GM21576 (cell line): Measurements from ENCODE around the gene TMIGD2.

ENCODE experiments used
- ATAC-seq: cut with Tn5 transposase; IDR thresholded peaks from one replicate; pipeline ENCODE4 v1.9.1; 2021; ENCODE audit warnings: mild to moderate bottlenecking, moderate library complexity; ENCODE audit not compliant: unreplicated experiment

The TMIGD2 gene

GRCh38 chr19:4326837-4327251 is 24.7 kb upstream of the TMIGD2 start:
- ATAC-seq, result no peak

DNA sequence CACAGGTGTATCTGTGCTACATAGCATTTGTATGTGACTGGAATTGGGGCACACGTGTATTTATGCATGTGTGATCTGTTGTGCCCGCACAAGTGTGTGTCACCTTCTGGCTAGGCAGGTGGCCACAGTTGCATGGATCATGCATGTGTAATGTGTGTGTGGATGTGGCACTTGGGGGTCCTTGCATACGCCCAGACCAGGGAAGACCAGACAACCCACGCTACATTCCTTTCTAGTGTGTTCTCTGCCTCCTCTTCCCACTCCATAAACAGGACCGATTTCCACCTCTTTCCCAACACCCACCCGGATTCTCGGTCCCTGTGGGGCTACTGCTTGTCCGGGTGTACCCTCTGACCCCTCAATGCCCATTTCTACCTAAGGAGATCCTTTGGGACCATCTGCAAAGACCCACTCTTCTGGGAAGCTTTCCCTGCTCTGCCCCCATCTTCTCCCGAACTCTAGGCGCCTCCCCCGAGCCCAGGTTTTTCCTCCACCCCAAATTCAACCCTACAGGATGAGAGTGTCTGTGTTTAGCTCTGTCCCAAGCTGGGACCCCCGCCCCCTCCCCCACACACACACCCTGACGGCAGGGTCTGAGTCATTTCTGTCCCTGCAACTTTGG is 24.1 kb upstream of the TMIGD2 start:
- no peak for ATAC-seq

DNA sequence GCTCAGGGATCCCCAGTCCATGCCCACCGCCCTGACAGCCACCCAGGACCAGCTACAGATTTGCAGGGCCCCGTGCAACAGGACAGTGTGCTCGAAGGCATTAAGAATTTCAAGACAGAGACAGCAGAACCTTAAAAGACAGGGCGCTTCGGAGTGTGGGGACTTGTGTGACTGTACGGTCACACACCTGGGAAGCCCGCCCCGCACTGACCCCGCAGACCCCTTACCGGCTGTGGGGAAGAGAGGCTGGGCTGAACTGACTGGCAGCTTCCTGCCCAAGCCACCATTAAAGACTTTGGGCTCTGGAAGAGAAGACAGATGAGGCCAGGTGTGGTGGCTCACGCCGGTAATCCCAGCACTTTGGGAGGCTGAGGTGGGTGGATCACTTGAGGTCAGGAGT is 22.0 kb upstream of the TMIGD2 start:
- no peak for ATAC-seq

- ATAC-seq, result no peak
Measured at GRCh38 chr19:4323692-4324091, 21.5 kb upstream of the TMIGD2 start.

DNA sequence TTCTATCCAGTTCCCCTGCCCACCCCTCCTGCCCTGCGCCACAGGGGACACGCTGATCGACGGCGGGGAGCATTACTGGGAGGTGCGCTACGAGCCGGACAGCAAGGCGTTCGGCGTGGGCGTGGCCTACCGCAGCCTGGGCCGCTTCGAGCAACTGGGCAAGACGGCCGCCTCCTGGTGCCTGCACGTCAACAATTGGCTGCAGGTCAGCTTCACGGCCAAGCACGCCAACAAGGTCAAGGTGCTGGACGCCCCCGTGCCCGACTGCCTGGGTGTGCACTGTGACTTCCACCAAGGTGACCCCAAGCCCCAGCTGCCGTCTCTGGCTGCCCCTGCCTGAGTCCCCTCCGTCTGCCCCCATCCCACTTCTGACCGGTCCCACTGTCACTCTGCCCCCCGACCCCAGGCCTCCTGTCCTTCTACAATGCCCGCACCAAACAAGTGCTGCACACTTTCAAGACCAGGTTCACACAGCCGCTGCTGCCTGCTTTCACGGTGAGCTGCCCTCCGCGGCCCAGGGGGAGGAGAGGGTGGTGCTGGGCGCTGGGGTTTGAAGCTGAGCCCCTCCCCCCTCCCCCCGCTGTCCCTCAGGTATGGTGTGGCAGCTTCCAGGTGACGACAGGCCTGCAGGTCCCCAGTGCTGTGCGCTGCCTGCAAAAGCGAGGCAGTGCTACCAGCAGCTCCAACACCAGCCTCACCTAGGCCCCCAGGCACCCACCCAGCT is 20.9 kb upstream of the TMIGD2 start:
- ATAC-seq, result no peak

DNA sequence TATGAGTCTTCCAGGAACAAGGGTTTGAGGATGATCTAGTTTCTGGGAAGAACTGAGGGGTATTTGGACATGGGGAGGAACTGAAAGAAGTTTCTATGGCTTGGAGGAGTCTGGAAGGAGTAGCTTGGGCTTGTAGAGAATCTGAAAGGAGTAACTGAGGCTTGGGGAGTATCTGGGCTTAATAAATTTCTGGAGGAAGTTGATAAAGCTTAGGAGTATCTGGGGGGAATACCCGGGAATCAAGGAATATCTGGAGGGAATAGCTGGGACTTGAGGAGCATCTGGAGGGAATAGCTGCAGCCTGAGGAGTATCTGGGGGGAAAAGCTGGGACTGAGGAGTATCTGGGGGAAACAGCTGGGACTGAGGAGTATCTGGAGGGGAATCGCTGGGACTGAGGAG is 18.2 kb upstream of the TMIGD2 start:
- no peak for ATAC-seq

DNA sequence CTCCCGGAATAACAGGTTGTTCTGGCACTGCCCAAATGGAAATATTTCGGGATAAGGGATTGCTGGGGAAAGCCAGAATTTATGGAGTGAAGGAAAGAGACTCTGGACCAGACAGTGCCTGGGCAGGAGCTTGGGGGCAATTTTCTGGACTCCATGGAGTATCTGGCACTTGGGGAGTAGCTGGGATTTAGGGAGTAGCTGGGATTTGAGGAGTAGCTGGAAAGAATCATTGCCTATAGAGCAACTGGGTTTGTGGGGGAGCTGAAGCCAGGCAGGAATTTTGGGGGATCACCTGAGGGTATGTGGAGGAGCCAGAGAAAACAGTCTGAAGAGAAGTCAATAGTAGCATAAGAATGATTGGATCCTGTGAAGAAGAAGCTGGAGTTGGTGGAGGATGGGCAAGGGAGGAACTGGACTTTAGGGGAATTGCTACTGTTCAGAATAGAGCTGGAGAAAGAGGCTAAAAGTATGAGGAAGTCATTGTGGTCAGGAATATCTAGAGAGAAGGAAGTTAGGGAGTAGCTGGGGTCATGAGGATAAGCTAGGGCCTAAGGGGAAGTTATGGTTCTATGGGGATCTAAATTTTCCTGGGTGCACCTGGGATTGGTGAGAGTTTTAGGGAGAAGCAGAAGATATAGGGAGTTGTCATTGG is 17.0 kb upstream of the TMIGD2 start:
- ATAC-seq, result no peak

DNA sequence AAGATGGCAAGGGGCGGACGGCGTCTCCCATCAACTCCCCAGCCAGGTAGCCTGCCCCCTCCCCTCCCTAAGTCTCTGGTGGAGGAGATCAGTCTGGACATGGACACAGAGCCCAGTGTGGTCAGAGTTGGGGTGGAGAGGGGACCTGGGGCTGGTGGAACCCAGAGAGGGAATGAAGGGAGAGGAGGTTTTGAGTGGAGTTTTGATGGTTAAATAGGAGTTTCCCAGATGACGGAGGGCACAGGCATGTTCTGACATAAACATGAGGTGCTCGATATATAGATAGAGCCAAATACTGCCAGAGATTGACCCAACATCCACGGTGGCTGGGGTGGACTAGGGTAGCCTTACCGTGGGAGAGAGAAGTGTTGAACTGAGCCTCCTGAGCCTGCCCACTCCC is 16.3 kb upstream of the TMIGD2 start:
- ATAC-seq, result no peak

DNA sequence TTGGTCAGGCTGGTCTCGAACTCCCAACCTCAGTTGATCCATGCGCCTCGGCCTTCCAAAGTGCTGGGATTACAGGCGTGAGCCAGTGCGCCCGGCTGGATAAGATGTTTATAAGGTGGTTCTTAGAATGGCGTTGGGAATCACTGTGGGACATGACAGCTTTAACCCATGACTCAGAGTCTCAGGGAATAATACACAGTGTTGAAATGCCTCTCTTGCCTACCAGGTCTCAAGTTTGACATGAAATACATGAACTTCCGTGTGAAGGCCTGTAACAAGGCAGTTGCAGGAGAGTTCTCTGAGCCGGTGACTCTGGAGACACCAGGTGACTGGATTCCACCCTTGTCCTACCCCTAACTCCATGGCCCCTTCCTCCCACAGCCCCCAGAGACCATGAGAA is 14.8 kb upstream of the TMIGD2 start:
- ATAC-seq, result no peak

GRCh38 chr19:4313847-4314490 is 11.8 kb upstream of the TMIGD2 start:
- no peak for ATAC-seq

- no peak for ATAC-seq
Measured at GRCh38 chr19:4310247-4311121, 8.3 kb upstream of the TMIGD2 start.

- no peak for ATAC-seq
Measured at GRCh38 chr19:4305659-4306058, 3.5 kb upstream of the TMIGD2 start.

GRCh38 chr19:4305257-4305612 is 3.0 kb upstream of the TMIGD2 start:
- no peak for ATAC-seq

DNA sequence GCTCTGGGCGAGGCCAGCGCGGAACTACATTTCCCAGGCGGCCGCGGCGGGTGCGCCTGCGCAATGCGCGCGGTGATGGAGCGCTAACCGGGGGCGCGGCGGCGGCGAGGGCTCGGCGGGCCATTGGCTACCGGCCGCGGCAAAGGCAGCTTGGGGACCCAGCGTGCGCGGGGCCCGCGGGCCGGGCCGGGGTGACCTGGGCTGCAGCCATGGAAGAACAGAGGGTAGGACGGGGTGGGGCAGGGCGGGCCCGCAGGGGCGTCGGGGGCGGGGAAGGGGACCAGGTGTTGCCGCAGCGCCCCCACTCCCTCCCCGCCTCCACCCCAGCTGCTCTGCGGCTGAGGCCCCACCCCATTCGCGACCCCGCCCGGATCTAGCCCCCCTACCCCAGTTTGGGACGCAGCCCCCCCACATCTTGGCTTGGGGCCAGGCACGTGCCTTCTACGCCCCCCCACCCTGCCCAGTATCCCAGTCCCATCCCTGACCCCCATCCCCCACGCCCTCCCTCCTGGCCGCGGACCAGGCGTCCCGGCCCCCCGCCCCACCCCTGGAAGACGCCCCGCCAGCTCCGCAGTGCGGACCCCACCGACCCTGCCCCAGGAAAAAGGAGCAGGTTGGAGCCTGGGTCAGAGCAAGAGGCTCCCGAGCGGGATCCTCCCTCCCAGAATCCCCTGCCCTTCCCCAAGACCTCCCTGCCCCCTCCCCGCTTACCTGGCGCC is 2.5 kb upstream of the TMIGD2 start, which contains the start of gene FSD1:
FSD1 (plus strand) TSS at position 61 of the 719 bp plus-strand sequence; CDS start at position 210, 149 bp downstream.
- ATAC-seq, result no peak

GRCh38 chr19:4303819-4304537 is 1.8 kb upstream of the TMIGD2 start:
- ATAC-seq, result no peak

GRCh38 chr19:4301590-4302242 is 473 bp downstream of the TMIGD2 start:
- ATAC-seq, result no peak

GRCh38 chr19:4300589-4300988 is 1.6 kb downstream of the TMIGD2 start:
- ATAC-seq, result no peak

DNA sequence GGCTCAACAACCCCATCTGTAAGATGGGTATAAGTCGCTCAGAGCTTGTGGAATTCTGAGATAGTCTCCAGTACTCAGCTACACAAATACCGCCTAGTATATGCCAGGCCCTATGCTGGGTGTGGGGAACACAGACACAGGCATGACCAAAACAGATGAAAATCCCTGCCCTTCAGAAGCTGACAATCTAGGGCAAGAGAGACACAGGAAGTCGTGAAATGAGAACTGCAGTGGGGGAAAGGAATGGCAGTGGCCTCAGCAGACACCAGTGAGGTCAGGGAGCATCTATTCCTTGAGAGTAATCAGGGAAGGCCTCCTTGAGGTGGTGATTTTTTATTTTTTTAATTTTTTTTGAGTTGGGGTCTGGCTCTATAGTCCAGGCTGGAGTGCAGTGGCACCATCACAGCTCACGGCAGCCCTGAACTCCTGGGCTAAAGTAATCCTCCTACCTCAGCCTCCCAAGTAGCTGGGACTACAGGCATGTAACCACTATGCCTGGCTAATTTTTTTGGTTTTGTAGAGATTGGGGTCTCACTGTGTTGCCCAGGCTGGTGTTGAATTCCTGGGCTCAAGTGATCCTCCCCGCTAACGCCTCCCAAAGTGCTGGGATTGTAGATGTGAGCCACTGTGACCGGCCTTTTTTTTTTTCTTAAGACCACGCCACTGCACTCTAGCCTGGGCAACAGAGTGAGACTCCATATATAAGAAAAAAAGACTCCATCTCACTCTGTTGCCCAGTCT is 3.2 kb downstream of the TMIGD2 start:
- no peak for ATAC-seq
